Measurements from ENCODE around the gene TBC1D25.

Gene TBC1D25, protein sequence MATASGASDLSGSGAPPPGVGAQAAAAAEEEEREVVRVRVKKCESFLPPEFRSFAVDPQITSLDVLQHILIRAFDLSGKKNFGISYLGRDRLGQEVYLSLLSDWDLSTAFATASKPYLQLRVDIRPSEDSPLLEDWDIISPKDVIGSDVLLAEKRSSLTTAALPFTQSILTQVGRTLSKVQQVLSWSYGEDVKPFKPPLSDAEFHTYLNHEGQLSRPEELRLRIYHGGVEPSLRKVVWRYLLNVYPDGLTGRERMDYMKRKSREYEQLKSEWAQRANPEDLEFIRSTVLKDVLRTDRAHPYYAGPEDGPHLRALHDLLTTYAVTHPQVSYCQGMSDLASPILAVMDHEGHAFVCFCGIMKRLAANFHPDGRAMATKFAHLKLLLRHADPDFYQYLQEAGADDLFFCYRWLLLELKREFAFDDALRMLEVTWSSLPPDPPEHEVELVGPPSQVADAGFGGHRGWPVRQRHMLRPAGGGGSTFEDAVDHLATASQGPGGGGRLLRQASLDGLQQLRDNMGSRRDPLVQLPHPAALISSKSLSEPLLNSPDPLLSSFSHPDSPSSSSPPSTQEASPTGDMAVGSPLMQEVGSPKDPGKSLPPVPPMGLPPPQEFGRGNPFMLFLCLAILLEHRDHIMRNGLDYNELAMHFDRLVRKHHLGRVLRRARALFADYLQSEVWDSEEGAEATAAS

DNA sequence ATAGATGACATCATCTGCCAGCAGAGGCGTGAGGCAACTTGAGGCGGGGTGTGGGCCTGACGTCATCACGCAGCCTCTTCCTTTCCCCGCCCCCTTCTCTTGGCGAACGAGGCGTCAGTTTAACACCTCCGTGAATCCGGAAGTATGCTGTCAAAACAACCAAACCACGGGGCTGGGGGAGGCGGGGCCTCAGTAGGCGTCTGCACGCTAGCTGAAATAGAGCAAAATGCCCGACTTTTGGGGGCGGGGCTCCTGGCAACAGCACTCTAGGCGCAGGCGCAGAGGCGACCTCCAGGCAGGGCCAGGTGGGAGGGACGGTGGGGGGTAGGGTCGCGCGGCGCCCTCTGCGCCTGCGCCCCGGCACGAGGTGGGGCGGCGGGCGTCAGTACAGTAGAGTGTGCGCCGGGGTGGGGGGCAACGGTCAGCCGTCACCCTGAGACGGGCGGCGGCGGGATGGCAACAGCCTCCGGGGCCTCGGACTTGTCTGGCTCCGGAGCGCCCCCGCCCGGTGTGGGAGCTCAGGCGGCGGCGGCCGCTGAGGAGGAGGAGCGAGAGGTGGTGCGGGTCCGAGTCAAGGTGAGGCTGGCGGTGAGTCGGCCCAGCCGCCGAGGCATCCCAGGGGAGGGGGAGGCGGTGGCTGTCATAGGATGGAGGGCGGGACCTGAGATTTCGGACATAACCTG lies at the start of gene TBC1D25:
TSS of gene TBC1D25 (plus strand) at position 370 of the 683 bp plus-strand sequence. CDS start at position 454, 84 bp downstream.
- DNase-seq: peak; percentile 96

DNA sequence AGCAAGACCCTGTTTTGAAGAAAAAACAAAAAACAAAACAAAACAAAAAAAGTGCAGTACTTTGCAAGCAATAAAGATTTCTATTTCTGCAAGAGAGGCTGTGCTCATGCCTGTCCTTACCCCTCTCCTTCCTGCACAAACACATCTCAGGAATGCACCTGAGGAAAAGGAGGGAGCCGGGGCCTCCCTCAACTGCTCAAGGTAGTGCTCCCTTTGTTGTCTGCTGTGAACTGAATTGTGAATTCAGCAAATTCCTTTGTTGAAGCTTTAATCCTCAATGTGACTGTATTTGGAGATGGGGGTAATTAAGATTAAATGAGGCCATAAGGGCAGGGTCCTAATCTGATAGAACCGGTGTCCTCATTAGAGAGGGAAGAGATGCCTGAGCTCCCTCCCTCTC lies 49.6 kb upstream of the TBC1D25 start:
- DNase-seq: no peak

DNA sequence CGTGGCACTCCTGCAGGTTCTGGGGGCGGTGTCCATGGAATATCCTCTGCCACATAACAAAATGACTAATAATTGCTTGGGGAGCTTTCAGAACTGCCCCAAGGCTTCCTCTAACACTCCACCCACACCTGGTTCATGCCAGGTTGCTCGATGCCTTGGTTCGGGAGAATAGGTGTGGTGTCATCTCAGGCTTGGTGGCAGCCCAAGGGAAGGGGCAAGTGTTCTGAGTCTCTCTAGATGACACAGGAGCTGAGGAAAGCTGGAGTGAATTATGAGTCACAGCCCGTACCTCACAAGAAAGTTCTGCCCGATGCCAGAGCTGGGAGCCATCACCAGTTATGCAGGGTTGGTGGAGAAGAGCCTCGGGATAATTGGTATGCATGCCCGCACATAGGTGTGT lies 48.9 kb upstream of the TBC1D25 start:
- DNase-seq: no peak

DNA sequence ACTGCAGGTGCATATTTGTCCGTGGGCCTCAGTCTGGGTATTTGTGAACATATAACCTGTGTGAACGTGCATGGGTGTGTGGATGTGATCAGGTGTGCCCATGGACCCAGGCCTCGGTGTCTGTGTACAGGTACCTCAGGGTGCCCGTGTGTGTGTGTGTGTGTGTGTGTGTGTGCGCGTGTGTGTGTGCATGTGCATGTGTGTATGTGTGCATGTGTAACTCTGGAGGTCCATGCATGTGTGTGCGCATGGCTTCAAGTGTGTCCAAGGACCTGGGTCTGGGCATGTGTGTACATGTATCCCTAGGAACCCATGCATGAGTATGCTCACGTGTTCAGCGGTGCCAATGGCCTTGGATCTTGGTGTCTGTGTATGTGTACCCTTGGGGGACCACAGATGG lies 47.7 kb upstream of the TBC1D25 start:
- DNase-seq: no peak

DNA sequence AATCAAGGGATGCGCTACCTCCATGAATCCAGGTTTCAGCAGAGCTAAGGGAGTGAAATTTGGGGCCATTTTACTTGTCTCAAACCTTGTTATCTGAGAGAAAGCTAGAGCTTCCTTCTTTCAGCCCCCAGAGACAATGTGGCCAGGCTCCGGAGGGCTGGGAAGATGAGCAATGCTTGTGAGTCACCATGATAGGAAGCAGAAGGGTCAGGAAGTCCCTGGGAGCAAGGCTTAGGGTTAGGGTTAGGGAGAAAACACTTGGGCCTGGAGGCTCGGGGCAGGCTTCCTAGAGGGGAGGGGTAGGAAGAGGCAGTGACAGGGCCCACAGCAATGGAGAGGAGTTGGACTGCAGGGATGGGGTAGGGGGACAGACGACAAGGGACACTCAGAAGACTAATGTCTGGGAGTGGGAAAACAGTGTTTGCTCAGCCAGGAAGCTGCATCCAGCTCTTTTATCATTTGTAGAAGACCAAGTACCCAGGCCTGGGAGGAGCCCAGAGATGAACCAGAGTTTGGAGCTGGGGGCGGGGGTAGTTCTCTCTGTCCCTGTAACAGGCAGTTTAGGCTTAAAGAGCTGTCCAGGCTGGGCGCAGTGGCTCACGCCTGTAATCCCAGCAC lies 47.1 kb upstream of the TBC1D25 start:
- no peak for DNase-seq

DNA sequence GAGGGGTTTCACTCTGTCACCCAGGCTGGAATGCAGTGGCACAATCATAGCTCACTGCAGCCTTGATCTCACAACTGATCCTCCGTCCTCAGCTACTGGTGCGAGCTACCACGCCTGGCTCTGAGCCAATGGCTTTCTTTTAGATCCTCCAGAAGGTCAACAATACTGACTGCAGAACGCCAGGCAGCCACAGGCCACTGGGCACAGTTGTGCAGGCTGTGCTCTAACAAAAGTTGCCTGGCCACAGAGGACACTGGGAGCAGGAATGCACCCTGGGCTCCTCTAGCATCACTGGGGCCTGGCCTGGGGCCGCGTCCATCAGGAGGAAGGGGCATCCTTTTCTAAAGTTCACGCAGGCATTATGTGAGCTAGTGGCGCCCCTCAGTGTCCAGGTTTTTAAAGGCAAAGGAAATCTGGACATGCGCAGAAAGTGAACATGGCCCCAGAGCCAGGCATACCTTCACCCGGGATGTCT lies 45.6 kb upstream of the TBC1D25 start:
- no peak for DNase-seq

DNA sequence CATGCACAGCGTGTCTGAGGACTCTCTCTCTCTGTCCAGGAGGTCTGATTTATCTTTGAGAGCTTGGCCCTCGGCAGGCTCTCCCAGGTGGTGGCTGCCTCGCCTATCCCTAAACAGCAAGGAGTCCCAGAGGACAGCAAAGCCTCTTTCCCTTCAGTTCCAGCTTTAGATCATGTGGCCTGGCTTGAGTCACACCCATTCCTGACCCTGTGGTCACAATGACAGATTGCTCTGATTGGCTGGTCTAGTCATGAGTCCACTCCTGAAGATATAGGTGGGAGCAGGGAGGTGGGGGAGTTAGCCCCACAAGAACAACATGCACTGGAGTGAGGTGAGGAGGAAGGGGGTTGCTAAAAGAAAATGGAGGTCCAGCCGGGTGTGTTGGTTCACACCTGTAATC lies 42.9 kb upstream of the TBC1D25 start:
- no peak for DNase-seq

DNA sequence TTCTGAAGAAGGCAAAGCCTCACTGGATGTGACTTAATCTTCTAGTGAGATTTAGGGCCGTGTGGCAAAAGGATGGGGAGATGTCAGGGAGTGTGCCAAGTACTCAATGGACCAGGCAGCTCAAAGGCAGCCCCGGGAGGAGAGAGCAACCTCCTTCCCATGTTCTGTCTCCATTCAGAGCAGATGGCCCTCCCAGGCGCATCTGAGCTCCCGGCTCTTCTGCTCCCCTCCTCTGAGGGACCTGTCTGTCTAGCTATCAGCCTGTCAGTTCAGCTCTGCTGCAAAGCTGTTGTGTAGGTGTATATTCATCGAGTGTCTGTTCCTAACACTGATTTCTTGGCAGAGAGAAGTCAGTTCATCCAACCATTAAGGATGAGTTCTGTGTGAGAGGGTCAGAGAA lies 41.6 kb upstream of the TBC1D25 start:
- no peak for DNase-seq

DNA sequence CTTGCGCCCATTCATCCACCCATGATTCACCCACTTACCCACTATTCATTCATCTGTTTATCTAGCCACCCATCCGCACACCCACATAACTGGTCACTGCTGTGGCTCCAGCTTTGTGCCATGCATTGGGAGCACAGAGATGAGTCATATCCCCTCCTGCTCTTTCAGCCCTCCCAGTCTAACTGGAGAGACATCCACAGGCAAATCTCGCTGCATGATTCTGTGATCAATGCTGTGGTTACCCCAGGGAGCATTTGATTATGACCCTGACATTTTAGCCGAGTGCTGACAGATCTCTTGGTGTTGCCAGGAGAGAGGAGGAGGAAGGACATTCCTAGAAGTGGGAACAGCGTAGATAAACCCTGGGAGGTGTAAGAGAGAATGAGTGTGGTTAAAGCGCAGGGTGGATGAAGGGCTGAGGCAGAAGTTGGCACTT lies 41.1 kb upstream of the TBC1D25 start:
- DNase-seq: no peak

DNA sequence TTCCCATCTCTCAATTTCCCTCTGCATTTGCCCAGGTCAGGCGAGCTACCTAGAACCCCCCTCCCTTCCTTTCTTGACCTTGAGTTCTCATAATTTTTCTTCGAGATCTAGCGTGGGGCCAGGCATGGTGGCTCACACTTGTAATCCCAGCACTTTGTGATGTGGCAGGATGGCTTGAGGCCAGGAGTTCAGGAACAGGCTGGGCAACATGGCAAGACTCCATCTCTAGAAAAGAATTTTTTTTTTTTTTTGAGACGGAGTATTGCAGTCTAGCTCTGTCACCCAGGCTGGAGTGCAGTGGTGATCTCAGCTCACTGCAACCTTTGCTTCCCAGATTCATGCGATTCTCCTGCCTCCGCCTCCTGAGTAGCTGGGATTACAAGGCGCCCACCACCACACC lies 35.3 kb upstream of the TBC1D25 start:
- DNase-seq: no peak

DNA sequence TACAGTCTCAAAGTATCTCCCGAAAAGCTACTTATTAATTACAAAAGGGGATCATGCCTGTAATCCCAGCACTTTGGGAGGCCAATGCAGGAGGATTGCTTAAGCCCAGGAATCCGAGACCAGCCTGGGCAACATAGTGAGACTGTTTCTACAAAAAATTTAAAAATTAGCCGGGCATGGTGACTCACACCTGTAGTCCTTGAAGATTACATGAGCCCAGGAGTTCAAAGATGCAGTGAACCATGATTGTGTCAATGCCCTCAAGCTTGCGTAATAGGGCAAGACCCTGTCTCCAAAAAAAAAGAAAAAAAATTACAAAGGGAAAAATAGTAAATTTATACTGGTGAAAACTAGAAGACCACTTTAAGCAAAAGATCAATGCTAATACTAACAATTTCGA lies 34.0 kb upstream of the TBC1D25 start:
- DNase-seq: no peak

DNA sequence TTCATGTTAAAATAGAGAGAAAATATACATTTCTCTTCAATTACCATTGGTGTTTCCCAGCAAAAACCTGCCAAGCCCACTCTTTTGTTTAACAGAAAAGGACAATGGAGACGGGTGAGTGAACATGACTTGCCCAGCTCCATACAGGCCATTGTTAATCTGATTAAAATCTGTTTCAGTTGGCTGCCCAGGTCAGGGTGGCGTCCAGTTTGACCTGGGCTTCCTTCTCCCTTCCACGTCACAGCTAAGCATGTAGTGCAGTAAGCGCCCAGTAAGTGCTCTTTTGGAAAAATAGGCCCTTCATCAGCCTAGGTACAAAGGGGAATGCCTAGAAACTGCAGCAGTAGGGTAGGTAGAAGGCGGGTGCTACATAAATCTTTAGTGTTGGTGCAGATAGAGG lies 32.3 kb upstream of the TBC1D25 start:
- DNase-seq: no peak

DNA sequence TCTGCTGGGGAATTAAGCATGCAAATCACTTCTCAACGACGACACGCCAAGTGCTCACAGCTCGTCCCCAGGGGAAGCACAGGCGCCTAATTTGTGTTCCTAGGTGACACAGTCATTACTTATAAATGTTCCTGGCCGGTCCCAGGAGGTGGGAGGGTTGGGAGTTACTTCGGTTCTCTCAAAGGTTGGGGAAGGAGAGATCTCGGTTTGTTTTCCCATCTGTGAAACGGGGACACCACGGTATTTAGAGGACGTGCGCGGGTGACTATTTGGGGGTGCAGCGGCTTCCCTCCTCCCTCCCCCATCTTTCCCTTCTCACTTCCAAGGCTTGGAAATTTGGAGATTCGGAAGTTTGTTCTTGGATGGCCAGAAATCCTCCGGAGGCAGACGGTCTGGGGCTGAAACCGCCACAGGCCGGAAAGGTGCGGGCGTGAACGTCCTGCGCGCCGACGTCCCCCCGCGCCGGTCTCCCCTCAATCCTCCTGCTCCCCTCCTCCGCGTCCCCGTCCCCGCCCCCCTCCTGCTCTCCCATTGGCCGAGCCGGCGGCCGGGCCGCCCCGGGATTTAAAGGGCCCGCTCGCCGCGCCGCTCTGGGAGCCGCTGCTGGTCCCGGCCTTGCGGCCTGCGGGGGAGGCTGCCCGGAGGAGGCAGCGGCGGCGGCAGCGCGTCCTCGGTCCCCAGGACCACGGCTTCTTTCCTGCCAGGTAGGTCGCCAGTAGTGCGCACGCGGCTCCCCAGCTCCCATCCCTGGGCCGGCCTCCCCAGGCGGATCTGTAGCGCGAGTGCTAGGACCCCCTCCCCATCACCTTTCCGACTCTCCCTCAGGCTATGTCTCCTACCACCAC lies 30.9 kb upstream of the TBC1D25 start, which contains the start of gene PORCN:
TSS of gene PORCN (plus strand) at position 593 of the 845 bp plus-strand sequence. CDS start 829 bp downstream, outside the sequence.
- DNase-seq: peak; percentile 83

DNA sequence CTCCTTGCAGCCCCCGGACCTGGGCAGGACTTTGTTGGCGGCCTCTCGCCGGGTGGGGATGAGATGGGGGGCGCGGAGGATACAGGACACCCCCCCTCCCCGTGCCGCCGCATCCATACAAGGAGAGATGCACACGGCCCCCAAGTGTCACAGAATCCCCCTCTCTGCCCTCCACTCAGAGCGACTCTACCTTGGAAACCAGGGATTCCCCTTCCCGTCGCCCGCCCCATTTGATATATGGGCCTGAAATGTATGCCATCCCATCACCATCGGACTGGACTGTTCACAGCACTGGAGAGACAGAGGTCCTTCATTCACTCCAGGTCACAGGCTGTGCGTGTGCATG lies 30.3 kb upstream of the TBC1D25 start:
- no peak for DNase-seq

DNA sequence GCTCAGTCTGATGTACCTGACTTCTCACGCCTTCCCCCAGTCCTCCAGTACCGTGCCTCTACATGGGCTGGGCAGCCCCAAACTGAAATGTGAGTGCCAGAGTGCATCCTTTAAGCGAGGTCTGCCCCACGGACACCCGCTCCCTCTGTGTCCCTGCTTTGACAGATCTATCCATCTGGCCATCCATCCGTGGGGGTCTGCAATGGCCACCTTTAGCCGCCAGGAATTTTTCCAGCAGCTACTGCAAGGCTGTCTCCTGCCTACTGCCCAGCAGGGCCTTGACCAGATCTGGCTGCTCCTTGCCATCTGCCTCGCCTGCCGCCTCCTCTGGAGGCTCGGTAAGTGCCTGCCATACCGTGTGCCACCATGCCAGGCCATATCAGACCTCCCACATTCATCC lies 29.9 kb upstream of the TBC1D25 start:
- DNase-seq: no peak

DNA sequence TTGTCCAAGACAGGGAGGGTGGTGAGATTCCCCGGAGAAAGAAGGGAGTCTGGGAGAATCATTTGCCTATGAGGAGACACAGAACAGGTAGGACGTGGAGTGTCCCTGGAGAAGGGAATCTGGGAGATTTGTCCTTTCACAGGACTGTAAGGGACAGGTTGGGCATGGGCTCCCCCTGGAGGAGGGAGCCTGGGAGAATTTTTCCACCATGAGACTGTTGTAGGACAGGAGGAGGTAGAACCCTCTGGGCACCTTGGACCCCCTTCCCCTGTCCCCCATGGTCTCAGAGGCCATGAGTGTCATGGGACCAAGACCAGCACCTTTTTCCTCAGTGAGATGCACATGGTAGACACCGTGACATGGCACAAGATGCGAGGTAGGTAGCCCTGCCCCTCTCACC lies 28.0 kb upstream of the TBC1D25 start:
- DNase-seq: no peak

DNA sequence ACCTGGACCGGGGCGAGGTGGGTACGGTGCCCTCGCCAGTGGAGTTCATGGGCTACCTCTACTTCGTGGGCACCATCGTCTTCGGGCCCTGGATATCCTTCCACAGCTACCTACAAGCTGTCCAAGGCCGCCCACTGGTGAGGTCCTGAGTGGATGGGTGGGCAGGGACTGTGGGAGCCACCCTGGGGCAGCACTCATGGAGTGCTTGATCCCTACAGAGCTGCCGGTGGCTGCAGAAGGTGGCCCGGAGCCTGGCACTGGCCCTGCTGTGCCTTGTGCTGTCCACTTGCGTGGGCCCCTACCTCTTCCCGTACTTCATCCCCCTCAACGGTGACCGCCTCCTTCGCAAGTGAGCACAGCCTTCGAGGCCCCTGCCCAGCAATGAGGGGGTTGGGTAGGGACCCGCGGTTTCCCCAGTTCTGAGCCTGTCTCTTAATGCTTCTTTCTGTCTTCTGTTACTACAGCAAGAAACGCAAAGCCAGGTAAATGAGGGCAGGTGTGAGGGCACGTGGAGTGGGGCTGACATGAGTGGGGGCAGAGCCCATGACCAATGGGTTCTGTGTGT lies 27.1 kb upstream of the TBC1D25 start:
- DNase-seq: no peak

DNA sequence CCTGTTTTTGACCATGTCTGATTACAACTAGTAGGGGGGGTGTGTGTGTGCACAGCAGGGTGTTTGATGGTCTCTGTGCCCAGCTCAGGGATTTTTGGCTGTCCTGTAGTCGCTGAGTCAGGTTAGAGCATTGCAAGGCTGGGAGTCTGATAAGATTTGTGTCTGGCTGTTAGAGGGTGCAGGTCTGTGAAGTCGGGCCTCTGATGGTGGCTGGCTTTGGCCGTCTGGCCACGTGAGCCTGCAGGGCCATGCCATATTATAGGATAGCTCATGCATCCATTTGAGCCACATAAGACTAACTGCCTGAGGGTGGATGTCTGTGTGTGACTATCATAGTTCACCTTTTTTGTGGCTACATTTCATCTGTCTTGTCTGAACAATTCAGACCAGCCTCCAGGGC lies 25.8 kb upstream of the TBC1D25 start:
- no peak for DNase-seq

DNA sequence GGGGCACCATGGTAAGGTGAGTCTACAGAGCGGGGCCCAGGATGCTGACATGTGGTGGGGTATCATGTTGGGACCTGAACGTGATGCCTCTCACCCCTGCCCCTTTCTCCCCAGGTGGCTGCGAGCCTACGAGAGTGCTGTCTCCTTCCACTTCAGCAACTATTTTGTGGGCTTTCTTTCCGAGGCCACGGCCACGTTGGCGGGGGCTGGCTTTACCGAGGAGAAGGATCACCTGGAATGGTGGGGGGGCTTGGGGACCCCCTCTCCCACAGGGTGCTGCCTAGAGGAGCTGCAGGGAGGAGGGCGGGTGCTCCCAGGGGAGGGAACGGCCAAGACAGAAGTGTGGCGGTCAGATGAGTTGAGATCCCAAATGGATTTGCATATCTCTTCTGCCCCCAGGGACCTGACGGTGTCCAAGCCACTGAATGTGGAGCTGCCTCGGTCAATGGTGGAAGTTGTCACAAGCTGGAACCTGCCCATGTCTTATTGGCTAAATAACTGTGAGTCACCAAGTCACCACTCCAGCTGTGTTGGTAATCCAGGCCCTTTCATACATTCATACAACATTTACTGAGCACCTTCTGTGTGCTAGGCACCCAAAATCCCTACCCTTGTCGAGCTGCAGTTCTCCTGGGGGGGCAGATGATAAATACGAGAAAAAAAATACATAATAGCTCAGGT lies 25.2 kb upstream of the TBC1D25 start:
- DNase-seq: no peak

DNA sequence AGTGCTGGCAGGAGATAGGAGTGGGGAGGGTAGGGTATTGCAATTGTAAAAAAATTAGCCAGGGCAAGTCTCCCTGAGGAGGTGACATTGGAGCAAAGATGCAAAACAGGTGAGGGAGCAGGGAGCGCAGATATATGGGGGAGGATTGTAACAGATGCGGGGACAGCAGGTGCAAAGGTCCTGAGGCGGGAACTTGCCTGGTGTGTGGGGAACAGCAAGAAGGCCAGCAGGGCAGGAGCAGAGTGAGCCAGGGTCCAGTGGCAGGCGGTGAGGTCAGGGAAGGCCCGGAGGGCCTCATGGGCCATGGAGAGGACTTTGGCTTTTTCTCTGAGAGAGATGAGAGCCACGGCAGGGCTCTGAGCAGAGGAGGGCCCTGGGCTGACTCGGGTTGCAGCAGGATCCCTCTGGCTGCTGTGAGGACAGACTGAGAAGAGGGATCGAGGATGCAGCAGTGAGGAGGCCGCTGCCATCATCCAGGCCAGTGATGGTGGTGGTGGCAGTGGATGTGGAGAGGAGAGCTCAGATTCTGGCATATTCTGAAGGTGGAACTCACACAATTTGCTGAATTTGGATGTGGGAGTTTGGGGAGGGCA lies 24.6 kb upstream of the TBC1D25 start:
- no peak for DNase-seq

DNA sequence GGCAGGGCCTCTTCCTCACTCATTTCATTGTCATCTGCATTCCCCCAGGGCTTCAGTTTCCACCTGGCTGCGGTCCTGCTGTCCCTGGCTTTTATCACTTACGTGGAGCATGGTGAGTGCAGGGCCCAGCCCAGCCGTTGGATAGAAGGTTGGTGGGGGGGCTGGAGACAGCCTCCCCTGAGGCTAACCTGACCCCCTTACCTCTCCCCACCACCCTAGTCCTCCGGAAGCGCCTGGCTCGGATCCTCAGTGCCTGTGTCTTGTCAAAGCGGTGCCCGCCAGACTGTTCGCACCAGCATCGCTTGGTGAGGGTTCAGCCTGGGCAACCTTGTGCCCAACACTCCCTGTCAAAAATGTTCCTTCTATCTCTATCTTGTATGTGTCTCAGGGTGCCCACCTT lies 23.7 kb upstream of the TBC1D25 start:
- DNase-seq: no peak

All from activated CD8-positive, alpha-beta memory T cell treated with anti-CD3 and anti-CD28 coated beads, Interleukin-2, amount 50 U/mL, for 4 hours (primary cell).